HG03432 (cell line): ENCODE data around the gene ADRB1.

Experiments
- ATAC-seq: cut with Tn5 transposase; IDR thresholded peaks from one replicate; pipeline ENCODE4 v1.9.1; 2021; ENCODE audit warnings: mild to moderate bottlenecking, moderate library complexity; ENCODE audit not compliant: unreplicated experiment

ADRB1 gene

GRCh38 chr10:114051714-114052113 is 8.0 kb downstream of the ADRB1 start:
- no peak for ATAC-seq

- ATAC-seq, result no peak
Observed at GRCh38 chr10:114052255-114052654, 8.6 kb downstream of the ADRB1 start.

GRCh38 chr10:114053946-114054345 is 10.3 kb downstream of the ADRB1 start:
- ATAC-seq, result no peak

- ATAC-seq, result no peak
Observed at GRCh38 chr10:114057855-114058254, 14.2 kb downstream of the ADRB1 start.

DNA sequence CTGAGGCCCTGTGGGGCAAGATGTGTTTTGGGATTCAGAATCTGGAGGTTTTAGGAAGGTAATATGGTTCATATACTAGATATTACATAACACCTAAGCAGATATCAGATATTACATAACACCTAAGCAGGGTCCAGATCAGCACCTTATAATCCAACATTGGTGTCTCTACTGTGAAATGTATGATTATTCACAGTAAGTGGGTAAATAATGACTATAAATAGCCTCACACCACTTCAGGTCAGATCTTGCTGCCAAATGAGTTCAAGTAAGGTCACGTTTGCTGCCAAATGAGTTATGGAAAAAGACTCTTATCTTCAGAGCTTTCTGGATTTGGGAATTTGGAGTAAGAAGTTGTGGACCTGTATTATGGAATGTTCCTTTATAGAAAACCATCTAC is 14.6 kb downstream of the ADRB1 start:
- ATAC-seq, result no peak

DNA sequence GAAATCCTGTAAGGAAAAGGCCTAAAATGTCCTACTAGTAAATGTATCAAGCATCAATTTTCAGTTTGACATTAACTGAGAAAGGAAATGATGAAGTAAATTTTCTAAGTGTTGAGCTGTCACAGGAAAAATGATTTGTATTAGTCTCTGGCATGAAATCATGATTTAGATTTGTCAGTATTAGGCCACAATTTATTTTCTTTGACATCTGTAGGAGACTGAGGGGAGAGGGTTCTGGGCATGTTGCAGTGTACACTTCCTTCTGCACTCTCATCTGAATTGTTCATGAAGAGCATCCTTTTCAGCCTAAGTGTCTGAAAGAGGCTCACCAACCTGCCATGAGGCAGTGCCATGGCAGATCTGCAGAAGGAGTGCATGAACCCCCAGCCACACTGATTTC is 15.9 kb downstream of the ADRB1 start:
- ATAC-seq, result no peak

GRCh38 chr10:114060456-114060855 is 16.8 kb downstream of the ADRB1 start:
- no peak for ATAC-seq

DNA sequence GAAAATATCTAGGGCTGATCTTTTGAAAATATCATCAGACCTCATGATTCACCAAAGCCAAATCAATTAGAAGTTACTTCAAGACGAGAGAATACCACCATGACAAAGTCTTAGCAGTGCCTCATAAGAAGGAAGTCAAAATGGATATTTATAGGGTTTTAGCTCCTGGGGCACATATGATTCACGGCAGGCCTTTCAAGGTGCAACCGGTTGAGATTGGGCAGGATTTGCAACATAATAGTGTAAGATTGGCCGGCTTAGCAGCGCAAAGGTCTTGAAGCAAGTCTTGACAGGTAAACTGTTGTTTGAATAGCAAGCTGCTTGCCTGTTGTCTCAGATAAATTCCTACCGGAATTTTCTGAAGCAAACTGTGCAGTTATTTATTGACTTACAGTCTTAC is 17.5 kb downstream of the ADRB1 start:
- ATAC-seq, result no peak

GRCh38 chr10:114061789-114062188 is 18.1 kb downstream of the ADRB1 start:
- no peak for ATAC-seq

DNA sequence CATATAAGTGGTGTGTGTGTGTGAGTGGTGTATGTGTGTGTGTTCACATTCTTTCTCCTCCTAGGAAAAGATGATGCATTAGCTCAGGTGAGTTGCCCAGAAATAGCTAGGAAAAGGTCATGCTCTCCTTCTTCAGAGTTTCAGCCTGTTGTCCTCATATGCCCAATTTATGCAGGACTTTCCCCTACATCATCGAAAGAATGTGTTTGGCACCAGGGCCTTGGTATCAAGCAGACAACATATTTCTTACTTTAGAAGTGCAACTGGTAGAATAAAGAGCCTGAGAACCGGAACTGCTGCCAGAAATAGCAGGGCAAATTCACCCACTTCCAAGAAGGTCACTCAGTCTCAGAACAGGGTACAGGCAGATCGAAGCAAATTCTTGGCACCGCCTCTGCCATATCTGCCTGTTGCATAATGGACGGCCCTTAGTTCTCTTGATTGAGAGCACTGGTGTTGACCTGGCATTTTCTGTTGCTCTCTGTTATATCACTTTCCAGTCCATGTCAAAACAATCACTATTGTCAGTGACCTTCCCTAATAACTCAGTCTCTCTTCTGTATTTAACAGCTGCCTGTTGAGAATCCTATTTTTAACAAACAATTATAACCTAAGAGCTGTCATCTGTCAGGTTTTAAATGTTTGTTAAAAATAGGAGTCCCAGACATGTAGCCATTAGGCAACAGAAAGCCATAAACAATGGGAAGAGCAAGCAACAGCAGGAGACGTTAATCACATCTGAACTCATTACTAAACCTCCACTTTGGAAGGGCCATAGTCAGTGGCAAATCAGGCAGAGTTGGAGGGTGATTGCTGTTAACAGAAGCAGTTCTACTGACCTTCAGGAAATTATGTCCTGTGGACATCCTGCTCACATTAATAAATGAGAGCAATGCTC is 20.7 kb downstream of the ADRB1 start:
- ATAC-seq, result no peak

DNA sequence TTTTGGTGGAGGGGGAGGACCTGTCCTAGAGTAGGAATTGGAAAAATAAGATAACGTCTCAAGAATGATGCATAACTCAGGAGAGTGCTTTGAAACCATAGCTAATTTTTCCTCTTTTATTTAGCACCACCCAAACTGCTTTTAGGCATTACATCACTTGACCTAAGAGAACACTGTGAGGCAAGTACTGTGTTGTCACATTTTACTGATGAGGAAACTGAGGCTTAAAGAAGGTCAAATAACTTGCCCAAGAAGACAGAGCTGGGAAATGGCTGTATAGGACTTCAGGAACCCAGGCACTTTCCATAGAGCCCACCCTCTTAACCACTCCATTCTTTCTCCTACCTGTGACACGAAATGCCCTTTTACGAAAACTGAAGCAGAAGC is 21.4 kb downstream of the ADRB1 start:
- no peak for ATAC-seq

GRCh38 chr10:114068054-114068707 is 24.5 kb downstream of the ADRB1 start:
- no peak for ATAC-seq

GRCh38 chr10:114070710-114071109 is 27.0 kb downstream of the ADRB1 start:
- no peak for ATAC-seq

DNA sequence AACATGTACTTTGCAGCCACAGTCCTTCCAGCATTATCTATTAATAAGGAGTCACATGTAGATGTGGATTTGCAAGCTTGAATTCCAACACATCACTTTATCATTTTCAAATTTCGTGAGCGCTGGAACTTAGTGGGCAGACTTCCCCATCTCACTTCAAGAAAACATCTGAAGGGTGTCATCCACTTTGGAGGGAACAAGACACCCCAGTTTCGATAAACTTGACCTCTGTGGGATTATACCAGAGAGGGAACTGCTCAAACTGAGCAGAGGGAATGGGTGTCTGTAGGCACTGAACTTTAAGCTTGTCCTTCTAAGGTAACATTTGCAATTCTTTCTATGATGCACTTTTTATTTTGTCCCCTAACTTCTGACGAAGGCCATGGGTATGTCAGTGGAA is 27.5 kb downstream of the ADRB1 start:
- ATAC-seq, result no peak

DNA sequence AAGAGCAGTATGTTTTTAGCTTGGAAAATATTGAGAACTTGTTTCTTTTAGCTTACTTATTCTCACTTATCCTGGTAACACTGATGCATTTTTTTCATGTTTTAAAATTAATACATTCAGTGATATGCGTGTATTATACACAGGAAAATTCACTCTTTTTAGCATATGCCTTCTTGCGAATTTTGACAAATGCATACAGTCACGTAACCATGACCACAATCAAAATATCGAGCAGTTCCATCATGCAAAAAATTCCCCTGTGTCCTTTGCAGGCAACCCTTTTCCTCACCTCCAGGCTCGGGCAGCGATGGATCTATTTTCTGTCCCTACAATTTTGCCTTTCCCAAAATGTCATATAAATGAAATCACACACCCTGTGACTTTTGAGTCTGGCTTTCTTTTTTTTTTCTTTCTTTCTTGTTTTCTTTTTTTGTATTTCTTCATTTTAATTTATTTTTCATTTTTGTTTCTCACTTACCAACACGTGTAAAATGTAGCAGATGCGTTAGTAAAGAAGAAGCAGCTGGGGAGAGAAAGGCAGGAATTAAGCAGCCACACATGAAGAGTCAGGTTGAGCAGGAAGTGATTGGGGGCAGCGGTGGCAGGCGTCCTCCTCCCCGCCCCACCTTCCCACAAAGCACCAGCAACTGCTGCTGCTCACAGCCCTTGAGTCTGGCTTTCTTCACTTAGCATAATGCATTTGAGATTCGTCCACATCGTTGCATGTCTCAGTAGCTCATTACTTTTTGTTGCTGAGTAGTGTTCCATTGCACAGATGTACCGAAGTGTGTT is 29.9 kb downstream of the ADRB1 start:
- peak; percentile 68 for ATAC-seq

DNA sequence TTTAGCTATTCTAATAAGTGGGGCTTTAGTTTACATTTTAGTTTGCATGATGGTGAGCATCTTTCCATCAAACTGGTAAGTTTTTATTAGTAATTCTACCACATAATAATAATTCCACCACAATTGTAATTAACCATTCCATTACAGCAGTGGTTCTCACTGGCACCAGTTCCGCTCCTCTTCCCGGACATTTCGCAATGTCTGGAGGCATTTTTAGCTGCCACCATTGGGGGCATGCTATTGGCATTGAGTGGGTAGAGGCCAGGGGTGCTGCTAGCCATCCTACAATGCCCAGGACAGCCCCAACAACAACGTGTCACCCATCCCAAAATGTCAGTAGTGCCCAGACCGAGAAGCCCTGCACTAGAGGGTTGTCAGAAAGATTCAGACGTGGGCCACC is 31.4 kb downstream of the ADRB1 start:
- ATAC-seq, result no peak

DNA sequence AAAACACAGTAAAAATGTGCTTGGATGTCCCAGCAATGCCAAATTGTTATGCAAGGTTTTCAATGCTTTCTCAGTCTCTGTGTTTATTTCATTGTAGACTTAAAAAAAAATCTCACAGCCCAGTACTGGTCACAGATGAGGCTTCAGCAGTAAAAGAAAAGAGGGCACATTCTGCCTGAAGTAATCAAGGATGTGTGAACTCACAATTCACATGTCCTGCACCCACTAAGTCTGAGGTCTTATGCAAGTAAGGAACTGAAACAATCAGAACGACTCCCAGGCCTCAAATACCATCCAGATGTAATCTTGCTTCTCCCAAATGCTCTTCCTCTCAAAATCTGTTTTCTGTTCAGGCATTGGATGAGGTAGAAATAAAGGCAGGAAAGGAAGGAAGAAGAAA is 33.7 kb downstream of the ADRB1 start:
- no peak for ATAC-seq

GRCh38 chr10:114077815-114078219 is 34.2 kb downstream of the ADRB1 start:
- ATAC-seq, result peak; percentile 38

GRCh38 chr10:114078346-114078745 is 34.7 kb downstream of the ADRB1 start:
- ATAC-seq, result no peak

GRCh38 chr10:114079421-114079820 is 35.8 kb downstream of the ADRB1 start:
- no peak for ATAC-seq

GRCh38 chr10:114081911-114082583 is 38.4 kb downstream of the ADRB1 start:
- no peak for ATAC-seq
